ENCODE data around the gene AACS. TPM values are rescaled to one million over a fixed set of nuclear protein-coding genes. Genes with fewer than 3 reads are reported as not detected.

AACS gene
- total and polyA plus RNA-seq, 2 of the 8 experiments (the other 6 are each of a cell fraction or from before 2014, with no cell fraction given), result 51.9 to 52.4 TPM

DNA sequence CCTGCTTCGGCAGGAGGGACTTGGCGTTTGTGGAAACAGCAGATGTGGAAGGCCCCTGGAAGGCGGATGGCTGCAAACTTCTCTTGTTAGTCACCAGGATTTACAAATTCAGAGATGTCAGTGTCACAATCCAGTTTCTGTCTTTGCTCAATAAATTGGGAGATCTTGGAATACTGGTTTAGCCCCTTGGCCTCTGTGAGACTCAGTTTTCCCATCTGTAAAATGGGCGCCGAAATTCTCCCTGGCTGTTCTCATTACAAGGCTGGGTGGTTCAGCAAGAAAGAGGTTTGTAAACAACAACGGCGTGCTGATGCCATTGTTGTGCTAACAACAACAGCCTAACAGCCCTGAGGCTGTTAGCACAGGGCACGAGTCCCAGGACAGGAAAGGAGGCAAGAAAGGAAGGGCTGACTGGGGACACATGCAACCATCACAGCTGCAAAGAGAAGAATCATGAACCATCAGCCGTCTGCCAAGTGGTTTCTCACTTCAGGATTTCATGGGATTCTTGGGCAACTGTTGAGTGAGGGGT lies 127.5 kb downstream of the AACS start (continued):
- TF ChIP-seq HDAC6 (IDR thresholded peaks at IDR 0.05; ENCODE audit: low read depth, low read length), result no peak
- no peak for TF ChIP-seq CHD2 (IDR thresholded peaks at IDR 0.05; ENCODE audit: low read length)

Small RNAs within 50 kb of the gene (small RNA-seq; reads per million reads assigned to genes)
- not detected for gene AC122688.1 (ENCODE audit: insufficient read depth)

Other genes with a start within 250 kb of the AACS start
- gene SCARB1, start 201.6 kb upstream of the AACS start, total RNA-seq (2021; fragmentation: NEBNext Ultra II Directional; extraction: Animal tissue kit (Norgen Biotek cat#: 25700)), result 57.1 and 58.0 TPM in 2 replicates
- gene SCARB1, start 201.6 kb upstream of the AACS start, polyA plus RNA-seq (2011; rRNA removed), result 45.3 and 70.7 TPM in 2 replicates
- 559 and 571 TPM in 2 replicates for gene UBC, start 150.8 kb upstream of the AACS start, total RNA-seq (2021; fragmentation: NEBNext Ultra II Directional; extraction: Animal tissue kit (Norgen Biotek cat#: 25700))
- gene UBC, start 150.8 kb upstream of the AACS start, polyA plus RNA-seq (2011; rRNA removed), result 366 and 749 TPM in 2 replicates
- 46.2 and 47.3 TPM in 2 replicates for gene DHX37, start 76.3 kb upstream of the AACS start, total RNA-seq (2021; fragmentation: NEBNext Ultra II Directional; extraction: Animal tissue kit (Norgen Biotek cat#: 25700))
- 17.0 and 30.5 TPM in 2 replicates for gene DHX37, start 76.3 kb upstream of the AACS start, polyA plus RNA-seq (2011; rRNA removed)
- gene BRI3BP, start 71.8 kb upstream of the AACS start, total RNA-seq (2021; fragmentation: NEBNext Ultra II Directional; extraction: Animal tissue kit (Norgen Biotek cat#: 25700)), result 13.4 and 14.2 TPM in 2 replicates
- gene BRI3BP, start 71.8 kb upstream of the AACS start, polyA plus RNA-seq (2011; rRNA removed), result 5.0 and 5.4 TPM in 2 replicates
- 94.3 and 95.9 TPM in 2 replicates for gene TMEM132B, start 121.0 kb downstream of the AACS start, total RNA-seq (2021; fragmentation: NEBNext Ultra II Directional; extraction: Animal tissue kit (Norgen Biotek cat#: 25700))
- 18.7 and 20.3 TPM in 2 replicates for gene TMEM132B, start 121.0 kb downstream of the AACS start, polyA plus RNA-seq (2011; rRNA removed)

Measured in H1 (cell line).